GM12878 (cell line): ENCODE measurements around the gene TYR. TPM values are rescaled to one million over a fixed set of nuclear protein-coding genes. Genes with fewer than 3 reads are reported as not detected.
"Not testable (repeated sequence)": the region's sequence is repeated elsewhere in the genome, so short reads cannot be mapped to it uniquely, and the experiment has no call there.

Experiments
- ATAC-seq: fragments of 200-7000 bp; cut with Tn5 transposase; 3 replicates; pipeline ENCODE4 v1.9.1; 2020; ENCODE audit warnings: mild to moderate bottlenecking, moderate library complexity
- BruUV-seq: library from RNA; stranded (reverse); fragments of 400-500 nt; replicated peaks from 2 replicates; lab custom pipeline; 2021; lab: Mats Ljungman, UMichigan
- CTCF ChIA-PET: fragments of 300-600 bp; sonication (Branson Sonifier 250); formaldehyde crosslinking; extraction: SDS; loops from one replicate; lab custom pipeline; 2021; ENCODE audit warnings: inconsistent platforms; lab: Yijun Ruan, JAX
- POLR2A ChIA-PET: fragments of 350-600 bp; formaldehyde crosslinking; extraction: SDS; loops from one replicate; lab custom pipeline; 2021; ENCODE audit warnings: inconsistent platforms; lab: Charles Lee
- RAD21 ChIA-PET: fragments of 300-600 bp; sonication (Branson Sonifier 250); formaldehyde crosslinking; loops from one replicate; lab custom pipeline; 2023; ENCODE audit warnings: antibody characterized with exemption; ENCODE audit not compliant: unreplicated experiment; lab: Charles Lee
- SMC1A ChIA-PET: fragments of 300-600 bp; sonication (Branson Sonifier 250); formaldehyde crosslinking; loops from one replicate; lab custom pipeline; 2023; ENCODE audit not compliant: unreplicated experiment, uncharacterized antibody; lab: Charles Lee
- DNase-seq: peaks from one replicate; pipeline ENCODE4 v3.0.0-alpha.2; 2011; ENCODE audit warnings: low read depth, low spot score
- FAIRE-seq: peaks from 3 replicates; lab custom pipeline; 2011; peaks lifted over from hg19 to GRCh38; lab: Jason Lieb, UNC
- H2AFZ ChIP-seq: 2 replicates; pipeline ENCODE4 v1.6.0; 2011; ENCODE audit warnings: low read depth, low read length, control low read depth; ENCODE audit not compliant: control insufficient read depth
- H3K27ac ChIP-seq: 2 replicates; pipeline ENCODE4 v1.5.1; 2011; ENCODE audit warnings: control low read depth; ENCODE audit not compliant: control insufficient read depth, insufficient read depth
- H3K27me3 ChIP-seq, 2 experiments: replicated peaks in 1 of 2; 2 replicates each; pipeline versions ENCODE4 v1.6.0 to v1.6.1; 2011; ENCODE audit warnings: low read length in 1 of 2; ENCODE audit not compliant: control insufficient read depth in 2 of 2, insufficient read depth in 2 of 2
- H3K36me3 ChIP-seq, 2 experiments: 2 replicates each; pipeline ENCODE4 v1.5.1; 2011; ENCODE audit warnings: low read length in 1 of 2; ENCODE audit not compliant: control insufficient read depth in 2 of 2, insufficient read depth in 2 of 2
- H3K4me1 ChIP-seq: 2 replicates; pipeline ENCODE4 v1.6.1; 2011; ENCODE audit warnings: mild to moderate bottlenecking, low read length, moderate library complexity, mixed read lengths; ENCODE audit not compliant: control insufficient read depth, insufficient read depth
- H3K4me2 ChIP-seq: 2 replicates; pipeline ENCODE4 v1.6.0; 2011; ENCODE audit warnings: control low read depth; ENCODE audit not compliant: control insufficient read depth, insufficient read depth
- H3K4me3 ChIP-seq: fragments of 200-600 bp; sonication (generic); 2 replicates; pipeline ENCODE4 v1.5.1; 2016
- H3K79me2 ChIP-seq: 2 replicates; pipeline ENCODE4 v1.6.0; 2011; ENCODE audit warnings: low read length; ENCODE audit not compliant: control insufficient read depth, insufficient read depth
- H3K9ac ChIP-seq: 2 replicates; pipeline ENCODE4 v1.8.0; 2011; ENCODE audit warnings: low read length, control low read depth, mixed read lengths; ENCODE audit not compliant: control insufficient read depth, insufficient read depth
- H3K9me3 ChIP-seq: replicated peaks from 3 replicates; pipeline ENCODE4 v1.5.1; 2011; ENCODE audit warnings: mild to moderate bottlenecking, low read length; ENCODE audit not compliant: control insufficient read depth, insufficient read depth
- H4K20me1 ChIP-seq: 2 replicates; pipeline ENCODE4 v1.6.0; 2011; ENCODE audit not compliant: control insufficient read depth, insufficient read depth
- ATF2 ChIP-seq: IDR thresholded peaks from 2 replicates; pipeline ENCODE4 v1.6.1; 2012; ENCODE audit warnings: low read length, inconsistent platforms
- CHD4 ChIP-seq: fragments of 200-600 bp; sonication (generic); IDR thresholded peaks from 2 replicates; pipeline ENCODE4 v1.6.1; 2016; ENCODE audit warnings: mild to moderate bottlenecking
- ESRRA ChIP-seq: IDR thresholded peaks from 2 replicates; pipeline ENCODE4 v1.6.1; 2012; ENCODE audit warnings: mild to moderate bottlenecking, low read length, improper control_type of control experiment
- IRF5 ChIP-seq: fragments of 450-650 bp; IDR thresholded peaks from 2 replicates; pipeline ENCODE4 v1.6.1; 2017; ENCODE audit warnings: borderline replicate concordance
- JUND ChIP-seq: IDR thresholded peaks from 2 replicates; pipeline ENCODE4 v1.6.1; 2012; ENCODE audit warnings: low read depth, mild to moderate bottlenecking, low read length, improper control_type of control experiment, moderate library complexity
- MEF2A ChIP-seq: IDR thresholded peaks from 2 replicates; pipeline ENCODE4 v1.6.1; 2011; ENCODE audit warnings: low read depth, mild to moderate bottlenecking, low read length, moderate library complexity; ENCODE audit not compliant: insufficient read depth
- NR2C2 ChIP-seq: IDR thresholded peaks from 2 replicates; pipeline ENCODE4 v1.6.1; 2011; ENCODE audit warnings: borderline replicate concordance, low read depth; ENCODE audit not compliant: control insufficient read depth, insufficient read length
- PAX8 ChIP-seq: fragments of 450-650 bp; IDR thresholded peaks from 2 replicates; pipeline ENCODE4 v1.6.1; 2017; ENCODE audit warnings: mild to moderate bottlenecking, moderate library complexity
- PML ChIP-seq: IDR thresholded peaks from 2 replicates; pipeline ENCODE4 v1.6.1; 2012; ENCODE audit warnings: low read length, inconsistent platforms
- RFX5 ChIP-seq: IDR thresholded peaks from 2 replicates; pipeline ENCODE4 v1.6.1; 2011; ENCODE audit warnings: low read depth, low read length, improper control_type of control experiment
- SREBF1 ChIP-seq: IDR thresholded peaks from 2 replicates; pipeline ENCODE4 v1.6.1; 2012; ENCODE audit warnings: mild to moderate bottlenecking, low read length
- SUPT20H ChIP-seq: IDR thresholded peaks from 2 replicates; pipeline ENCODE4 v1.6.1; 2011; ENCODE audit warnings: low read depth, mild to moderate bottlenecking, low read length, moderate library complexity, borderline replicate concordance; ENCODE audit not compliant: control insufficient read depth
- TCF12 ChIP-seq: IDR thresholded peaks from 2 replicates; pipeline ENCODE4 v1.6.1; 2011; ENCODE audit warnings: low read depth, mild to moderate bottlenecking, low read length
- YY1 ChIP-seq: IDR thresholded peaks from 2 replicates; pipeline ENCODE4 v1.6.1; 2011; ENCODE audit warnings: low read depth, mild to moderate bottlenecking, low read length
- ZNF217 ChIP-seq: fragments of 450-650 bp; IDR thresholded peaks from 2 replicates; pipeline ENCODE4 v1.6.1; 2017; ENCODE audit warnings: antibody characterized with exemption, mild to moderate bottlenecking
- WGBS: methylation state at CpG from one replicate; pipeline ENCODE4 v1.1.6; 2016; ENCODE audit warnings: low lambda C conversion rate; ENCODE audit not compliant: insufficient replicate concordance, insufficient coverage; ENCODE audit errors: missing lambda C conversion rate; 5-methylcytosine and 5-hydroxymethylcytosine counted together
- in situ Hi-C: fragments of 300-500 bp; cut with MboI; formaldehyde crosslinking; loops from 9 replicates; pipeline ENCODE4 v1.14.3; 2018; ENCODE audit warnings: mixed read lengths
- intact Hi-C: fragments of 100-400 bp; cut with micrococcal nuclease; formaldehyde crosslinking; loops from one replicate; pipeline ENCODE4 v1.14.2; 2022; ENCODE audit not compliant: unreplicated experiment
- polyA plus RNA-seq, 11 experiments: library from polyadenylated mRNA; depleted of rRNA in 4 of 11; unstranded in 6 of 11; stranded (reverse) in 5 of 11; fragments of >200 nt; fragmentation: Nextera tagmentation in 4 of 11; fragmentation: Illumina TruSeq in 1 of 11; extraction: Ambion mirVana in 4 of 11; extraction: Trizol in 1 of 11; gene quantifications; 1 replicate in 1 of 11; 2 replicates in 10 of 11; pipeline versions ENCODE4 v1.2.1 to v1.2.3, GENCODE V29; 2011 to 2016; ENCODE audit warnings: inconsistent platforms in 2 of 11, missing spikeins in 2 of 11, low read depth in 1 of 11
- total RNA-seq, 4 experiments: library from RNA; depleted of rRNA in 3 of 4; stranded (reverse); fragments of >200 nt in 3 of 4; fragmentation: Illumina TruSeq in 1 of 4; extraction: Trizol in 1 of 4; gene quantifications; 2 replicates each; pipeline versions ENCODE4 v1.2.1 to v1.2.3, GENCODE V29; 2013 to 2021

Gene TYR
- total and polyA plus RNA-seq, 10 of the 15 experiments (the other 5 are each of a cell fraction or from before 2014, with no cell fraction given), result not detected

GRCh38 chr11:89261483-89261882 lies 83.8 kb downstream of the TYR start:
- H3K4me2 ChIP-seq, CTCF ChIA-PET, intact Hi-C loops, H3K79me2 ChIP-seq, BruUV-seq, POLR2A ChIA-PET, SMC1A ChIA-PET, H3K9ac ChIP-seq, H2AFZ ChIP-seq, H3K4me1 ChIP-seq, FAIRE-seq, H3K27ac ChIP-seq, DNase-seq, H4K20me1 ChIP-seq, H3K27me3 ChIP-seq, H3K9me3 ChIP-seq, ATAC-seq, in situ Hi-C loops, H3K36me3 ChIP-seq, RAD21 ChIA-PET, H3K4me3 ChIP-seq: not testable (repeated sequence)
- 100% methylated on average over 1 of the region's 1 CpG for WGBS

DNA sequence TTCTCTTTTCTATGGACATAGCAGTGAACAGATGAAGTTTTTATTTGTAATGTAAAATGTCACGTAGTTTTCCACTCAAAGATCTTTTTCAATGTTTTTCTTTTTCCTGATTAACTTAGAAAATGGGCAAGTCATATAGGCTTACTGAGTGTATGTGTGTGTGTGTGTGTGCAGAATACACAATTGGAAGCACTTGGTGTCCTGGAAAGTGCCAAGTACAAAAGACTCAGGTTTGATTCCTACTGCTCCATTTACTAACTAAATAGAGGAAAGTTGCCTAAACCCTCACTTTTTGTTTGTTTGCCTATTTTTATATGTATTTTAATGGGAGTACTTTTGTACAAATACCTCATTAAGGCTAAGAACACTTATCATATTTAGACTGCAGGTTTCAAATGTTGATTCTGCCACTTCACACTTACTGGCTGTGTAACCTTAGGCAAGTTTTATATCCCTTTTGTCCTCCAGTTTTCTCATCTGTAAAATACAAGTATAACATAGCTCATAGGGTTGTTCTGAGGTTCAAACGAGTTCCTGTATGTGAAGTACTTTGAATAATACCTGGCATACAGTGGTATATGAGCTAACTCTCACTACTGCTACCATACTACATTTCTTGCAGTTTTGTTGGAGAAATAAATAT lies 90.1 kb downstream of the TYR start:
- BruUV-seq, result no TSS peak
- Histone ChIP-seq H3K4me3 (no peak overlapping the region), H3K4me2 (no peak overlapping the region), H4K20me1 (no peaks in the 10 kb centered on the region), H3K4me1 (no peaks in the 10 kb centered on the region), H3K27ac (no peak overlapping the region), H3K79me2 (no peaks in the 10 kb centered on the region), H3K9ac (no peak overlapping the region), H2AFZ (no peak overlapping the region), H3K36me3 (no peaks in the 10 kb centered on the region)
- RAD21 ChIA-PET, result no interaction called here
- CTCF ChIA-PET, result no interaction called here
- intact Hi-C loops, result no loop called here
- no peak for ATAC-seq
- in situ Hi-C loops, result no loop called here
- POLR2A ChIA-PET, result no interaction called here
- DNase-seq, result no peak
- 0% methylated on average over 2 of the region's 2 CpGs for WGBS
- FAIRE-seq, result no peak
- SMC1A ChIA-PET, result no interaction called here
- TF ChIP-seq IRF5, result no peak
- TF ChIP-seq ZNF217, result no peak
- no peak for TF ChIP-seq ATF2
- no peak for TF ChIP-seq CHD4
- no peak for TF ChIP-seq JUND
- no peak for TF ChIP-seq YY1
- TF ChIP-seq TCF12, result no peak
- TF ChIP-seq RFX5, result no peak
- no peak for TF ChIP-seq MEF2A
- no peak for TF ChIP-seq SREBF1
- TF ChIP-seq PAX8, result no peak
- TF ChIP-seq NR2C2, result no peak
- no peak for TF ChIP-seq SUPT20H
- no peak for TF ChIP-seq PML
- no peak for TF ChIP-seq ESRRA
- TF ChIP-seq, all 136 proteins: peak for 0
- H3K9me3 ChIP-seq, result no peaks in the 10 kb centered on the region
- H3K27me3 ChIP-seq, result no peaks in the 10 kb centered on the region
